Jurkat, Clone E6-1 (cell line): ENCODE results near the gene EARS2.
"Not testable (repeated sequence)": the region's sequence is repeated elsewhere in the genome, so short reads cannot be mapped to it uniquely, and the experiment has no call there.

ENCODE experiments used
- DNase-seq: peaks from one replicate; pipeline ENCODE4 v3.0.0-alpha.2; 2011; ENCODE audit warnings: low read depth, low spot score
- H3K4me3 ChIP-seq: 2 replicates; pipeline ENCODE4 v1.5.1; 2011; ENCODE audit warnings: mild to moderate bottlenecking, low read length, control low read depth, moderate library complexity

Gene EARS2

GRCh38 chr16:23511731-23512130 is 45.4 kb downstream of the EARS2 start:
- DNase-seq = no peak
- no peak overlapping the region for H3K4me3 ChIP-seq

- not testable (repeated sequence) for H3K4me3 ChIP-seq, DNase-seq
Observed at GRCh38 chr16:23510915-23511270, 46.3 kb downstream of the EARS2 start.

GRCh38 chr16:23510164-23510914 is 46.8 kb downstream of the EARS2 start, which contains the start of gene GGA2:
Gene GGA2 (minus strand): TSS chr16:23510494. CDS start chr16:23510411, 83 bp downstream.
- peak; percentile 22 for DNase-seq
- peak within 1 kb of the TSS; percentile 53 for H3K4me3 ChIP-seq

- H3K4me3 ChIP-seq = peak overlapping the region; percentile 53
- DNase-seq = no peak
Observed at GRCh38 chr16:23509782-23510163, 47.4 kb downstream of the EARS2 start.

- DNase-seq = no peak
- peak overlapping the region; percentile 53 for H3K4me3 ChIP-seq
Observed at GRCh38 chr16:23509441-23509754, 47.8 kb downstream of the EARS2 start.

- no peak for DNase-seq
- peak overlapping the region; percentile 53; the same call in 1 of the 2 replicates for H3K4me3 ChIP-seq
Observed at GRCh38 chr16:23508589-23509440, 48.3 kb downstream of the EARS2 start.

GRCh38 chr16:23506606-23506994 is 50.5 kb downstream of the EARS2 start:
- H3K4me3 ChIP-seq = no peak overlapping the region

GRCh38 chr16:23505671-23506605 is 51.2 kb downstream of the EARS2 start:
- DNase-seq = no peak
- no peak overlapping the region for H3K4me3 ChIP-seq

More at GRCh38 chr16:23506606-23506994, 50.5 kb downstream of the EARS2 start:
- no peak for DNase-seq

- H3K4me3 ChIP-seq = no peak overlapping the region
Observed at GRCh38 chr16:23505180-23505665, 51.9 kb downstream of the EARS2 start.

GRCh38 chr16:23504453-23505179 is 52.5 kb downstream of the EARS2 start:
- DNase-seq = no peak
- H3K4me3 ChIP-seq = no peak overlapping the region

More at GRCh38 chr16:23505180-23505665, 51.9 kb downstream of the EARS2 start:
- DNase-seq = no peak

GRCh38 chr16:23504076-23504452 is 53.1 kb downstream of the EARS2 start:
- no peak for DNase-seq
- no peak overlapping the region for H3K4me3 ChIP-seq

- no peak for DNase-seq
- H3K4me3 ChIP-seq = no peak overlapping the region
Observed at GRCh38 chr16:23502466-23502865, 54.7 kb downstream of the EARS2 start.

GRCh38 chr16:23501291-23501690 is 55.9 kb downstream of the EARS2 start:
- H3K4me3 ChIP-seq = no peak overlapping the region
- DNase-seq = no peak

GRCh38 chr16:23500862-23501225 is 56.3 kb downstream of the EARS2 start:
- H3K4me3 ChIP-seq = no peak overlapping the region
- no peak for DNase-seq

GRCh38 chr16:23500212-23500861 is 56.8 kb downstream of the EARS2 start:
- DNase-seq = no peak
- H3K4me3 ChIP-seq = no peak overlapping the region

GRCh38 chr16:23499801-23500200 is 57.3 kb downstream of the EARS2 start:
- no peak for DNase-seq
- no peak overlapping the region for H3K4me3 ChIP-seq

GRCh38 chr16:23498863-23499262 is 58.3 kb downstream of the EARS2 start:
- DNase-seq = no peak
- no peak overlapping the region for H3K4me3 ChIP-seq

GRCh38 chr16:23497543-23497868 is 59.6 kb downstream of the EARS2 start:
- no peak overlapping the region for H3K4me3 ChIP-seq
- no peak for DNase-seq
